Iris pigment epithelial cell (primary cell): ENCODE data around the gene KRTAP2-1.
A peak's percentile ranks its signal among the peaks of the same experiment; 100 is the strongest.
"Not testable (repeated sequence)": the region's sequence is repeated elsewhere in the genome, so short reads cannot be mapped to it uniquely, and the experiment has no call there.

Source experiments
- DNase-seq: peaks from one replicate; pipeline ENCODE4 v3.0.0-alpha.2; 2011; ENCODE audit warnings: low read depth

The KRTAP2-1 gene

DNA sequence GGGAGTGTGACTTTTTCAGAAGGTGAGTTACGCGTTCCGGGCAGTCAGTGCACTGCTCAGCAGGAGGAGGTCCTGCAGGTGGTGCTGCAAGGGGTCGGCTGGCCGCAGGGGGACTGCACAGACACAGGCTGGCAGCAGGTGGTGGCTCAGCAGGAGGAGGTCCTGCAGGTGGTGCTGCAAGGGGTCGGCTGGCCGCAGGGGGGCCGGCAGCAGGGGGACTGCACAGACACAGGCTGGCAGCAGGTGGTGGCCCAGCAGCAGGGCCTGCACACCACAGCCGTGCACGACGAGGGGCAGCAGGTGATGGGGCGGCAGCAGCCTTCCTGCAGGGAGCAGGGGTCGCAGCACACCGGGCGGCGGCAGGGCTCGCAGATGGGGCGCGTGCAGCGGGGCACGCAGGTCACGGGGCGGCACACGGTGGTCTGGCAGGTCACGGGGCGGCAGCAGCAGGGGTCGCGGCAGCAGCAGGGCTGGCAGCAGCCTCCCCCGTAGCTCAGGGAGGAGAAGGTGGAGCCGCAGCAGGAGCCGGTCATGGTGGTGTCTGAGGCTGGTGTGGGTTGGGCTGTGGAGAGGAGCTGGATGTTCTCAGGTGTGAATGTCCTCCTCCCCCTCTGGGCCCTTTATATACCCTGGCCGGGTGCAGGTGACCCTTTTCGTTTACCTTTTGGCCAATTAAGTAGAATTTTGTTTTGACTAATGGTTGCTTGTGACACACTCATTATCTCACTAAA, at the start of gene KRTAP2-1:
Gene KRTAP2-1 (minus strand): TSS at position 582 of the 731 bp plus-strand sequence. CDS start 49 bp downstream, at position 533.
- not testable (repeated sequence) for DNase-seq

- no peak for DNase-seq
Observed at GRCh38 chr17:41096055-41096454, 48.9 kb upstream of the KRTAP2-1 start.

- DNase-seq, result not testable (repeated sequence)
Observed at GRCh38 chr17:41088760-41089352, 41.7 kb upstream of the KRTAP2-1 start.

GRCh38 chr17:41084100-41084856, 37.2 kb upstream of the KRTAP2-1 start, which contains the start of gene KRTAP4-7:
Gene KRTAP4-7, plus strand, starts transcription at chr17:41084150. Its CDS starts 57 bp downstream, at chr17:41084207.
- not testable (repeated sequence) for DNase-seq

GRCh38 chr17:41083427-41083826, 36.3 kb upstream of the KRTAP2-1 start:
- peak; percentile 49 for DNase-seq

DNA sequence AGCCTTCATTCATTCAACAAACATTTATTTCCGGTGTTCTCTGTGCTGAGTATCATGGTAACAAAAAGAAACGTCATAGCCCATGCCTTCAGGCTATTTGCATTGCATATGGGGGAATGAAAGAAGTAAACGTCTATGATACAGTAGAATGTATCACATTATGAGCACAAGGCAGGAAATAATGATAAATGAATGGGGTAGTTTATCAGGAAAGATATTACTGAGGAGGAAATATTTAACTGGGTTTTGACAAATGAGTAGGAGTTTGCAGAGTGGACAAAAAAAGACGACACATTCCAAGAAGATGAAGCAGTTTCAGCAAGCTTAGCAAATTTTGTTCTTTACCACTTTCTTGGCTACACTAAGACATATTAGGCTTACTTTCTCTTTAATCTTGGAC, 35.5 kb upstream of the KRTAP2-1 start:
- DNase-seq, result no peak

DNA sequence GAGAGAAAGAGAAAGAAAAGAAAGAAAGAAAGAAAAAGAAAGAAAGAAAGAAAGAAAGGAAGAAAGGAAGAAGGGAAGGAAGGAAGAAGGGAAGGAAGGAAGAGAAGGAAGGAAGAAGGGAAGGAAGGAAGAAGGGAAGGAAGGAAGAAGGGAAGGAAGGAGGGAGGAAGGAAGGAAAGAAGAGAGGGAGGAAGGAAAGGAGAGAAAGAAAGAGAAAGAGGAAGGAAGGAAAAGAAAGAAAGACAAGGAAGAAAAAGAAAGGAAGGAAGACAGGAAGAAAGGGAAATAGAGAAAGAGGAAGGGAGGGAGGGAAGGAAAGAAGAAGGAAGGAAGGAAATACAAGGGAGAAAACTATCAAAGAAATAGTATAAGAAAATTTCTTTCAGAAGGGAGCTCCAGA, 29.7 kb upstream of the KRTAP2-1 start:
- DNase-seq, result no peak

DNA sequence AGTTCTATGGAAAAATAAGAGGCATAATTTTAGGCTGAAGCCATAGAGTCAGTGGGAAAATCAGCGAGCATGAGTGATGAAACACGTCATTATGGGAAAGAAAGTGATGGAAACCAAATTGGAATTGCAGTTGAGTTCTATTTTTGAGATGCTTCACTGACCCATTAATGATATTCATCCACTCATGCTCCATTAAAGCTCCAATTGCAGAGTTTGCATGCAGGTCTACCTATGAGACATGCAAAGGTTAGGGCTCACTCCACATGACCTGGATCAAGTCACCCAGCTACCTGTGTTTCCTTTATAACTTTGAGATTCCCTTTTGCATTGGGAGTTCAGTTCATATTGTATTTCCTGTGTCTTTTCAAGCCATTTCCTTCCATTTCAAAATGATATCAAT, 26.6 kb upstream of the KRTAP2-1 start:
- DNase-seq, result no peak

- DNase-seq, result no peak
Observed at GRCh38 chr17:41071606-41072360, 24.7 kb upstream of the KRTAP2-1 start.

GRCh38 chr17:41069031-41069430, 21.9 kb upstream of the KRTAP2-1 start:
- DNase-seq, result no peak

DNA sequence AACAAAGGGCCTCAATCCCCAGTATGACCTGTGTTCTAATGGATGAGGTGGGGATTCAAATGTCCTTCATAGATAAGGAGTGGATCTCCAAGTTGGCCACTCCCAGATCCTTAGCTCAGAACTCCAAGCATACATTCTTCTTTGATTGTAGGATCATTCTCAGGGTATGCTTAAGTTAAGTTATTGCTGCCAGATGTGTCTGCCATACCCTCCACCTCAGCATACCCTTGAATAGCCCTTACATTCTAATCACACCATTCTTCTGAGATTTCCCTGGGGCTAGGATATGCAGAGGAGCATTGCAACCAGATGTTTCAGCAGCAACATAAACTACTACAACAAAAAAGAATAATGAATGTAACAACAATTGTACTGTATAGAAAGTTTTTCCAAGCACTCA, 20.2 kb upstream of the KRTAP2-1 start:
- no peak for DNase-seq

GRCh38 chr17:41065829-41066624, 18.9 kb upstream of the KRTAP2-1 start, which contains the start of gene KRTAP2-4:
Gene KRTAP2-4, minus strand, starts transcription at chr17:41065879. Its CDS starts 34 bp downstream, at chr17:41065845.
- peak; percentile 95 for DNase-seq

- not testable (repeated sequence) for DNase-seq
Observed at GRCh38 chr17:41065016-41065689, 18.0 kb upstream of the KRTAP2-1 start.

GRCh38 chr17:41064301-41064700, 17.2 kb upstream of the KRTAP2-1 start:
- DNase-seq, result no peak

DNA sequence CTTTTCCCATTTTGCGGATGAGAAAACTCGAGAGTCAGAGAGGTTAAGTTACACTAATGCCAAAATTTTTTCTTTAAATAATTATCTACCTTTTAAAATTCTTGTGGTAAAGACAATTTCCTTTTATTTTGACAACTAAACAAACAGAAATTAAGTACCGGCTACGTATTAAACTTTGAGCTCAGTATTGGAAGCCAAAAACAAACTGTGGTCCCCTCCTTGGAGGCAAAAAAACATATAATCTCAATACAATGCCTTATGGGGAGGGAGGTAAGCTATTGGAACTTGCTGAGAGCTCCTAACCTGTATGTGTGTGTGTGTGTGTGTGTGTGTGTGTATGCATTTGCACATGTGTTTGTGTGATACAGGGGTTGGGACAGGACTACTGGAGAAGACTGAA, 16.3 kb upstream of the KRTAP2-1 start:
- DNase-seq, result no peak

GRCh38 chr17:41061964-41062363, 14.8 kb upstream of the KRTAP2-1 start:
- DNase-seq, result peak; percentile 97

DNA sequence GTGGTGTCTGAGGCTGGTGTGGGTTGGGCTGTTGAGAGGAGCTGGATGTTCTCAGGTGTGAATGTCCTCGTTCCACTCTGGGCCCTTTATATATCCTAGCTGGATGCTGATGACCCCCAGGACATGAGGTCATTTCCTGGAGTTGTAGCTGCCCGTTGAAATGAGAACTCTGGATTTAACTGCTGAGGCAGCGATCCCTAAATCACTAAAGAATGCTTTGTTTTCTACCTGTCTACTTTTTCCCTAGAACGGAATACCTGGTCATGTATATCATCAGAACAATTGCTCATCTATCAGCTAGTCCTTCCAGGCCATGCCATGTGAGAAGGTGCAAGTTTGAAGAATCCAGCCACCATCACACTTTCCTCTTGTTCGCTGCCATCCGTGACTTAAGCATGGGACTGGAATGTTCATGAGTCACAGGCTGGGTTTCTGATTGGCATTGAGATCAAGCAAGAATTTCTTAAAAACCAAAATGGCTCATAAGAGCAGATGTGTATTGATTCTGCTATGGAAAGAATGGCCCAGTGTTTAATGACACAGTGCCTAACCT, 13.0 kb upstream of the KRTAP2-1 start, which contains the start of gene KRTAP2-3:
Gene KRTAP2-3 (minus strand): TSS at position 63 of the 553 bp plus-strand sequence. CDS start 64 bp downstream, outside the sequence.
- DNase-seq, result peak; percentile 96

- DNase-seq, result peak; percentile 96
Observed at GRCh38 chr17:41059276-41060051, 12.3 kb upstream of the KRTAP2-1 start.

DNA sequence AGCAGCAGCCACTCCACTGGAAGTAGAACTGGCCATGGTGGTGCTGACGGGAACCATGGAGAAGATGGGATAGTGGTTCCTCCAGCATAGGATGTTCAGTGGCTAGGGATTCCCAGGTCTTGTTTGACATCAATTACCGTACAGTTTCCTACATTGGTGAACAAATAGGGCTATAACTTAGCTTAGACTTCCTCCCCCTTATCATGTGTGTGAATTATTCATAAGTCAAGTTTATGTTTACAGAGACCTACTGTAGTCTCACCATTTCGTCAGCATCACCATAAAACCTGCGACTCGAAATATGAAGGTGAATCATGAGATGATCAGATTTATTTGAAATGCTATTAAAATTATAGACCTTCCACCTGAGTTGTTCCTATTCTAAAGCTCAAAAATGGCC, 11.6 kb upstream of the KRTAP2-1 start:
- DNase-seq, result peak; percentile 58
